Kidney capillary endothelial cell (primary cell): Measurements from ENCODE around the gene ZNF536.

Experiments
- DNase-seq: peaks from one replicate; pipeline ENCODE4 v3.0.0-alpha.2; 2018; ENCODE audit warnings: low spot score

The ZNF536 gene

DNA sequence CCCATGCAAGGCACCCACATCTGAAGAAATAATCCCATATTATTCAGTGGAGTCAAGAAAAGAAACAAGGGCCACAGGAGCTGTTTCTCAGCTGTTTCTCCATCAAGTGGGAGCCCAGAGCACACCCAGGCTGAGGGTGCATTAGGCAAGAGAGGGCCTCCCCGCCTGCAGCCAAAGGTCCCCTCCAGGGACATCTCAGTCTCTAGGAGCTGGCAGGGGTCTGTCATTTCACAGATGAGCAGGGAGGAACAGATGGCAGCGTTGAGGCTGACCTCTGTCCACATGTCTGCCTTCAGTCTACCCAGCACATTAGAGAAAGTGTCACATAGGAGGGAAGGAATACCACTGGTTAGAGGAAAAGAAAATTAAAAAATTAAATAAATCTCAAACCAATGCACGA is 157.7 kb downstream of the ZNF536 start:
- DNase-seq: no peak

DNA sequence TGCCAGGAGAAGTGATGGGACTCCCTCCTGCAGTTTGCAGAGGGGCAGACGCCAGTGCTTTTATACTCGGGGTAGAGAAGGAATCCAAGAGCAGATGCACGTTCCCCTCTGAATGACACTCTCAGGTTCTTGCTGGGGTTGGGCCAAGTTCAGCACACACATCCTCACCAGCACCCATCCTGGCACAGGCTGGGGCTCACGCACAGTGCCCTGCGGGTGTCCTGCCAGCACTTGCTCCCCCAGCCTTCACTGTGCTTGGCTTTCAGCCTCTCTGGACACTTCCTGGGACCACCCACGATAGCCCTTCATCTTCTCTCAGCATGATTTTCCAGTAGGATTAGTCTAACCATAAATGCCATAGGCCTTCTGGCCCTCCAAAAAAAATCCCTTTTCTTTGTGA is 158.6 kb downstream of the ZNF536 start:
- no peak for DNase-seq

DNA sequence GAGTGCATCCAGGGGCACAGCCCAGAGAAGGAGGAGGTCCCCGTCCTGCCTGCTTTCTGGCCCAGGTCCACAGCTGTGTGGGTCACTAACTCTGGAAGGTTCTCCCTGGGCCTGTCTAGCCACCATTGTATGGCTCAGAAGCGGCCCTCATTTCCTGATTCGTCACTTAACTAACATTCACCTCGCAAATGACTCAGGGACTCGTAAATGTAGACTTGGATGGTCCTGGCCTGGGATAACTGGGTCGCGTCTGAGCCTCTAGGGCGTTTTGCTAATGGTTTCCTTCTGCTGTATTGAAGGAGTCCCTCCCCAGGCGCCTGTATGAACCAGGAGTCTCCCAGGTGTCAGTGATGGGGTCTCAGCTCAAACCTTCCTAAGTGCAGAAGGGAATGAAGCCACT is 162.8 kb downstream of the ZNF536 start:
- no peak for DNase-seq

DNA sequence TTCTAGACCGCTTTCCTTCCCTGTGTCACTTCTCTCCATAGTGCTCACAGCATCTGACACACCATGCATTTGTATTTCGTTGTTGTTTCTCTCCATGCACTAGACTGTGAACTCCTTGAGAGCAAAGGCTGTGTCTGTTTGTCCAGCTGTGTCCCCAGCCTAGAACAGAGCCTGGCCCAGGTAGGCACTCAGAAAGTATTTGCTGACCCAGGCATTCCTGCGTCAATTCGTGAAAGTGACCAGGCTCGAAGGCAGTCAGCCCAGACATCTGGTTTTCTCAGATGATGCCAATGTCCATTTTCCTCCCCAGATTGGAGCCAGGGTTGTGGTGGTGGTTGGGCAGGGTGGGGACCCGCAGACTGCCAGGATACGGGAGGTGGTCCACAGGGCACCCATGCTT is 164.8 kb downstream of the ZNF536 start:
- no peak for DNase-seq

DNA sequence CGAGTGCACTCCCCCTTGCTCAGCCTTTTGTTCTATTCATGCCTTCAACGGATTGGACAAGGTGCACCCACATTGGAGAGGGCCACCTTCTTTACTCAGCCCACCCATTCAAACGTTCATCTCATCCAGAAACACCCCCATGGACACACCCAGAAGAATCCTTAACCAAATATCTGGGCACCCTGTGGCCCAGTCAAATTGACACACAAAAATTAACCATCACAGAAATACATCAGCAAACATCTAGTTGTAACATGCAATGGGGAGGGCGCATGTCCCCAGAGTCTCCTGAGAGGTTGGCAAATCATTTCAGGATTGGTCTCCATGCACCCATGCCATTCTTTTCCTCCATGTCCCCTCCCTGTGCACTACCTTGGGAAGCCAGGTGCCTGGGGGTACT is 167.1 kb downstream of the ZNF536 start:
- DNase-seq: no peak

DNA sequence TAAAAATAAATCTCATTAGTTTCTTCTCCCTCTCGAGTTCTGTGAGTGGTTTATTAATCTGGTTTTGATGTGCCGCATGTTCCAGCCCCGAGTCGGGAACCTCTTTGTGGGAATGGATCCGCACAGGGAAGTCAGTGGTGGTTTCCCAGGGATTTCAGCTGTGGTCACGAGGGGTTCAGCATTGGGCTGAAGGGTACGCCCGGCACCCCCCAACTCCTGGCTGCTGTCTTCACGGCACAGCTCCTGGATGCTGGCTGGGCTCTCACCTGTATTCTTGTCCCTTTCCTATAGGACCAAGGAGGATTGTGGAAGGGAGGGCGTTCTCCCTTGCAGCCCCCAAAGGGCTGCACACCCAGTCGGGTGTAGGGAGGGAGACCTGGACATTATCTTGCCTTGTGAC is 167.8 kb downstream of the ZNF536 start:
- DNase-seq: no peak

DNA sequence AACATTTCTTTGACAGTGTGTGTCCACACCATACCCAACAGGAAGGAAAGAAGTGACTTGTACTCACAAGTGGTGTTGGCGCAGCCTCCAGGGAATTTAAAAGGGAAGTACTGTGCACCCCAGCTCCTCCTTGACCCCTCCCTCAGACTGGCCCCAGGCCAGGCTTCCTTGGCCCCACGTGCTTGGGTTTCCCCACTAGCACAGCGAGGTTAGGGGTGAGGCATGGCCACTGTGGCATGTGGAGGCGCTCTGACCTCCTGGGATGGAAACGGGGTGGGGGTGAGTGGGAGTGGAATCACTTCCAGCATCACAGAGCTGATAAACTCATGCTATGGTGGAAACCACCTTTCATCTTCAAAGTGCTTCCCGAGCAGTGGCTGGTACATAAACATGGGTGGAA is 168.6 kb downstream of the ZNF536 start:
- DNase-seq: no peak

DNA sequence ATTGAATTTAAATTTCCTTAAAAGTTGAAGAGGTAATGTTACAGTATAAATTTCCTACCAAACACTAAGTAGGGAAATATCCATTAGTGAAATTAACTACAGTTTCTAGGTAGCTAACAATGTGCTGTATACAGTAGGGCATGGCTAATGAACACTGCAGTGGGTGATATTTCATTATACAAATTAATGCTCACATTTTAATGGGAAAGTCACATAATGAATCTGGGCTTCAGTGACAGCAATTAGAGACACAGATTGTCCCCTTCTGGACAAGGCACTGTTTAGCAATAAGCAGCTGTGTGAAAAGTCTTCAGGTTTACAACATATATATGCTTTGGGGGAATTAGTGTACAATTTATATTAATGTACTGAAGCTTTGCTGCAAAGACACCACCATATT is 169.4 kb downstream of the ZNF536 start:
- no peak for DNase-seq

DNA sequence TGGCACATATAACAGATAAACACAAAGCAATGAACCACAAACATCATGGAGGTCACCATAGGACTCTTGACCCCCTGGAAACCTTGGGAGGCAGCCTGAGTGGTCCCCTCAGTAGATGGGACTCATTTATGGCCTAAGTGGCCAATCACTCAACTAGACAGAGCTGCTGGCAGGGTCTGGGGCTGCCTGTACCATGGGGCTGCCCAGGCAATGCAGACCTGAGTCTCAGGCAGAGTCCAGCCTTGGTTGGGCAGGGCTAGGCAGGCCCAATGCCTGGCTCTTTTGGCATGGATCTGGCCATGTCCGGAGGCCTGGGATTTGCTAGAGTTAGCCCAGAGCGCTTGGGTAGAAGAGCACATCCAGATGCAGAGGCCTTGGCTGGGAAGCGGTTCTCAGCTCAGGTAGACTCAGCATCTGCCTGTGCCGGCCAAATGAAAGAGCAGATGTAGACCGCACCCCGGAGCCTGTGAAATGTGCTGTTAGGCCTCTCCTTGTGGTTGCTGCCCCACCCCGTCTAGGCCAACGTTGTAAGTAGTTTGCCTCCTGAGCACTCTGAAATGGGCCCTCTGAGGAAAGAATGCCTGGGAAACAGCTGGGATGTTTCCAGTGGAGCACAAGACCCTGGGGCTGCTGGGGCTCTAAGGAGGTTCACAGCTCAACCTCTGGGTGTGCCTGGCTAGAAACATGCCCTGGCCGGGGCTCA is 171.2 kb downstream of the ZNF536 start:
- no peak for DNase-seq

DNA sequence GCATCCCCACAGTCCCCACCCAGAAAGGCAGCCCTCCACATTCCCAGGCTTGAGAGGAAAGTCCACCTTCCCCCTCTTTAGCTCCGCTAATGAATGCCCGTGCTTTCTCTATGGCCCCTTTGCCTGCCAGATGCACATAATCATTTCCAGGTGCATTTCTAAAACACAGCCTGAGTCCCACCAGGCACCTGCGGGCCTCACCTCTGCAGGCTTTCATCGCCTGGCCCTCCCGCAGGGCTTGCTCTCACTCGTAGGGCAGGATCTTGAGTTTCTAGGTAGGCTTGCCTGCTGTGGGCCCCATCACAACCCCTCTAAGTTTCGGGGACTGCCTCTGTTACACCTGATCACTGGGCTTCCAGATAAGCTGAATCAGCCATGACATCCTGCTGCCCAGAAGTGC is 173.6 kb downstream of the ZNF536 start:
- no peak for DNase-seq

DNA sequence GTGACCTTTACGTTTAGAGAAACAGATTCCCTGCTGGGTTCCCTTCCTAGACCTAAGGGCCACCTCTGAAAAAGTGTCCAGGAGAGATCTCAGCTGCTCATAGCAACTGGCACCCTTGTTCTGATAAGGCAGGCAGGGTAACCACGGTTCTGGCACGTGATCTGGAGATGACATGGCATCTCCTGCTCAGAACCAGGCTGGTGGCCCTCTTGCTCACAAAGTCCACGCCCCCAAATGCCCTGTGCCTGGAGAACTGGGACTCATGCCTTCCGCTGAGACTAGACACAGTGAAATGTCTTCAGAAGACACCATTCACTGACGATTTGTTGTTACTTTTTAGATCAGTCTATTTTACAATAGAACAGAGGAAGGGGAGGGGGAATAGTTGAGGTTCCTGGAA is 174.1 kb downstream of the ZNF536 start:
- DNase-seq: no peak

DNA sequence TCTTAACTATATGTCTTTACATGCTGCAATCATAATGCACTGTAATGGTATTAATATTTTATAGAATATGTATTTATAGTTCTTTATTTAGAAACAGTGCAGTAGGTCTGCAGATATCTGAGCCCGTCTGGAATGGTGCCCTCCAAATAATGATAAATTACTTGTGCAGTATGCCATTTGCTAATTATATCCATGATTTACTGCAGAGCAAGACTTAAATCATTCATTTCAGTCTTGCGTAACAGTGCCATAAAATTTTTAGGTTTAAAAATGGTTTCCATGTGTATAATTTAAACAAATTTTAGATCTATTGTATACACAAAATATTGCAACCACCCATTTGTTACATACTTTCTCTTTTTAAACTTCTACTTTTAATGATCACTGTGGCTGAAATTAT is 175.1 kb downstream of the ZNF536 start:
- no peak for DNase-seq

DNA sequence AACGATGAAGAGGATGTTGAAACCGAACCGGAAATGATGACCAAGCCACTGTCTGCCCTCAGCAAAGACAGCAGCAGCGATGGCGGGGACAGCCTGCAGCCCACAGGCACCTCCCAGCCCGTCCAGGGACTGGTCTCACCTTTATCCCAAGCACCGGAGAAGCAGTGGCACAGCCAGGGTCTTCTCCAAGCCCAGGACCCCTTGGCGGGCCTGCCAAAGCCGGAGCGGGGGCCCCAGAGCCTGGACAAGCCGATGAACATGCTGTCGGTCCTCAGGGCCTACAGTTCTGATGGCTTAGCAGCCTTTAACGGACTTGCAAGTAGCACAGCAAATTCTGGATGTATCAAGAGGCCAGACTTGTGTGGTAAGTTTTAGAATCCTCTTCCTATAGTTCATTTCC is 177.0 kb downstream of the ZNF536 start:
- DNase-seq: no peak

DNA sequence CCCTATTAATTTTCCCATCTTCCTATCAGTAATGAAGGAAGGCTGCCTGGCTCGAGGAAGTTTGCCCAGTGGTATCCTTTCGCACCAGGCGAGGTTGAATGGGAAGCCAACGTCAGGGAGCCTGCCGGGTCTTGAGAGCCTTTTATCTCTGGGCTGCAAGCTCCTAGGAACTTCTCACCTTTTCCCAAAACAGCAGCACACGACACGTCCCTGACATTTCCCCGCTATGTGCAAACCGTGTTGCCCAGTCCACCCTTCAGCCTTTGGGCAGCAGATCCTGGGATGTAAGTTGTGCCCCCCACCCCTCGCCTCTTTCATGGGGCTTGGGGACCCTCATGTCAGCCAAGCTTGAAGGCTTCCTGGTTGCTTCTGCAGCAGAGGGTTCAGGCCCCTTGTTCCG is 179.1 kb downstream of the ZNF536 start:
- no peak for DNase-seq

DNA sequence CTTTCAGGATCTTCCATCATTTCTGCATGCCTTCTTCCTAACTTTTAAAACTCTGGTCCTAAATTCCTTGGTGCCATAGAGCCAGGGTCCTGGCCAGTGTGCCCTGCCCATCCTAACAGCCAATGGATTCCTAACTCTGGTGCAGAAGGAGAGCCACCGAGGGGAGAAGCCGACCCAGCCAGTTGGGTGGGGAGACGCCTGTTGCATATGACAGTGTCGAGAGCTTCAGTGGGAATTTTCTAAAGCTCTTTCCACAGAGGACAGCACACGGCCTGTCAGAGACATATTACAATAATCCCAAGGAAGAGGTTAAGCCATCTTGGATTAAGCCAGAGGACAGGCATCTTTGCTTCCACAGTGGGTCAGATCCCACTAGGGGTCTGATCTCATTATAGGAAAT is 180.4 kb downstream of the ZNF536 start:
- no peak for DNase-seq

DNA sequence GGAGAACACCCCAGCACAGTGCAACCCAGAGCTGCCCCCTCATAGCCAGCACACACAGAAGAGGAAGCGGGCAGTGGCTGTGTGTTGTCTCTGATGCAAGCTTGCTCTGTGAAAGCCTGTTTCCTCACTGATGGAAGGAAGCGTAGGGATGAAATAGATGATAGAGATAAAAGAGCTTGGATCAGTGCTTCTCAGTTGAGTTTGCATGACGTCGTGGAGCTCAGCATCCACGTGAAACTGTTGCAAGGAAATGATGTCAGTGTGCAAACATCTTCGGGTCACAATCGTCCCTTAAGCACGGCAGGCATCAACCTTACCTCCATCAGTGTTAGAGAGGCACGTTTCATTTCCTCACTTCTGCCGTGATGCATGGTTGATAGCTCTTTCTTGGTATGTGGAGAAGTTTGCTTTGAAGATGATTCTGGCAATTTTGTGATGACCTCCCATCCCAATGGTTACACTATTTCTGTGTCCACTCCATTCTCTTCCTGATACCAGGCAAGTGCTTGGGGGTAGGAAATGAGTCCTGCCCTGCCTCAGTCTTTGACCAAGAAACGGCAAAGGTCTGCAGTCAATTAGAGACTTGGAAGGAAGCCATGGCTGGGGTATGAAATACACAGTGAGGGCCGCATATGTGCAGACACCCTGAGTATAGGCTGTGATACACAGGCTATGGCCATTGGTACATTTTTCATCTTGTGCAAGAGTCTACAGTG is 183.0 kb downstream of the ZNF536 start:
- DNase-seq: no peak

DNA sequence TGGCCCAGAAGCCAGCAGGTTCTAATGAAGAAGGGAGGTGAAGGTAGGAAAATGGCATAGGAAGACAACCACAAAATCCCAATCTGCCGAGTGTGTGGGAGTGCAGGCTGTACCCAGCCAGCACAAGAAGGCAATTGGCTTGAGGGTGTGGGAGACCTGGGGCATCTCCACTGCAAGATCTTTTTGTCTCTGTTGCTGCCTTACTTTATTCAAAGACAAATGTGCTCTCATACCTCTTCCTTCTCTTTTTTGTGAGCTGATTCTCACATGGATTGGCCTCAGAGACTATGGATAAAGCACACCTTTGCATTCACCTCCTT is 183.6 kb downstream of the ZNF536 start:
- no peak for DNase-seq

DNA sequence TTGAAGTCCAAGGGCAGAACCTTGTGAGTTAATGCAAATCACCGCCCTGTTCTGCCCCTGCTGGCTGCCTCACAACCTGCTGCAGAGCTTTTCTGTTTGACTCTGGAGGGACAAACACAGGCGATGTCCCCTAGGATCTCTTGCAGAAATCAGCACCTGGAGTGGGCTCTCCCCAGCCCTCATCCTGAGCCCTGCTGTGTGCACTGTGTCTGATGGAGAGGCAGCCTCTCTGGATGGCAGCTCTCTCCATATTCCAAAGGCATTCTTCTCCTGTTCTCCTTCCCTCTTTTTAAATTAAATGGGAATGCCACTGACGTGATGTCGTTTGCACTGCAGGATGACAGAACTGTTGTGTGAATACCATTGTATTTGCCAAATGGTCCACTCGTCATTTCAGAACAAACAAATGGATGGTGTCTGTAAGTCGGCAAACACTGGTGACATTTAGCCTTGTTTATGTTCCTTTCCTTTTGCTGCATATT is 184.1 kb downstream of the ZNF536 start:
- no peak for DNase-seq

DNA sequence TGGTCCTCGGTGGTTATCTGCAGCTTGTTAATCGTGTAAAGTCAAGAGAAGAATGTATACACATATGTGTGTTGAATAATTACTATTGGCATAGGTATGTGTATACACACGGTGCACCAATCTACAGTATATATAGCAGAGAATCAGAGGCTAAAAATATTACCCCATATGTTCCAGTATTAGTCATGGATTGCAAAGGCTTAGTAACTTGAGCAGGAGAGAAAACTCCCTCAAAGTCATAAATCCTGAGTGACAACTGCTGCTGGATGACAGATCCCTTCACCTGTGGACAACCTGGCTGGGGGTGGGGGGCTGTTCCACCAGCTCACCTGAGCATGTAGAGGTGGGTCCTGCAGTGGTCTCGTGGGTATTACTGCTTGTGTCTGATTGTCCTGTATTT is 185.0 kb downstream of the ZNF536 start:
- no peak for DNase-seq

DNA sequence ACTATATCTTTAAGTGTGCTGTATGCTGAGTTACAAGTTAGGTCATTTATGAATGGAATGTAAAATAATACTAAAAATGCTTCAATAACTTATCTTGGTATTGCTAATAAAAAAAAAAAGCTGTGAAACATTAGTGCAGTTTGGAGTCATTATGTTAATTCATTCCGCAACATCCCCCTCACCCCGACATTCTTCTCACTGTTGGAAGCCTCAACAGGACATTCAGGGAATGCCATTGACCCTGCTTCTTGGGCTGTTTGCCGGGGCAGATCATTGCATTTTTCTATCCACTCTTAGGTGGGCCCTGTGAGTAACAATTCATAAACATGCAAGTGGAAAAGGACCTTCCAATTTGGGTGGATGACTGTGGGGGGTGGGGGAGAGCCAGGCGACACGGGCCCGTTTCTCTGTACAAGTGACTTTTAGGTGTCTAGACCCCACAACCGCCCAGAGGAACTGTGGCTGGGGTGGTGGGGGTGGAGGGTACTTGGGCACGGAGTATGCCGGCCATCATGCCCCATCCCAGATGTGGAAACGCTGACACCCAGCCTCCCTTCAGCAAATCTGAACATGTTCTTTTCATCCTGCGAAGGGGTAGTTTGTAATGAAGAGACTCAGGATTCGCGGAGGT is 185.9 kb downstream of the ZNF536 start:
- DNase-seq: no peak

DNA sequence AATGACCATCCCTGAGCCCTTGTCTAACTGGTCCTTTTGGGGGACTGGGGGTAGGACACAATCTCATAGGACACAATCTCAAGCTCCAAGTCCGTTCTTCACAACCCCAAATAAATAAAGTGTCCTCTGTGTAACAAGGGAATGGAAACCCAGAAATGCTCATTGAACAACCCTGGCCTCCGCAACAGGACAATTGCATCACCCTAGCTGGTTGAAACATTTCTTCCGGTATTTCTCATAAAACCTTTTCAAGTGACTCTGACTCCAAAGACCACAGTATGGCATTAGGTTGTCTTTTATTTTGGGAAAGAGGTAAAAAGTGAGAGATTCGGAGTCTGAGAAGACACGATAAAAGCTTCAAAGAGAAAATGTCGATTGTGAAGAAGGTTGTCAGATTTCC is 186.6 kb downstream of the ZNF536 start:
- no peak for DNase-seq

DNA sequence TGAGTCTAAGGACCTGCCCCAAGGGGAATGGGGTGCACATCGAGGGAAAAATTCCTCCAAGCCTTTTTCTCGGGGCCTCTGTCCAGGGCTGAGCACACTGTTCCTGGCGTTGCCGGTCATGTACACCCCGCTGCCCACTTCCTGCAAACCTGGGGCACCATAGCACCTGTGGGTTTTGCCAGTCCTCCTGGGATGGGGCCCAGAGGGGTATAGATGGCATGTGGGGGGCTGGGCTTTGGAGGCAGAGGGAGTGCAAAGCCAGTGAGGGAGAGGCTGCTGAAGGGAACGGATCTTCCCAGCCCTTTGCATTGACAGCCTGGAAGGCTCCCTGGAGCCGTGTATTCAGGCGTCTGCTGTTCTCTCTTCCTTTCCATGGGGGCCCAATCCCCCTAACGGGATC is 187.3 kb downstream of the ZNF536 start:
- DNase-seq: no peak

DNA sequence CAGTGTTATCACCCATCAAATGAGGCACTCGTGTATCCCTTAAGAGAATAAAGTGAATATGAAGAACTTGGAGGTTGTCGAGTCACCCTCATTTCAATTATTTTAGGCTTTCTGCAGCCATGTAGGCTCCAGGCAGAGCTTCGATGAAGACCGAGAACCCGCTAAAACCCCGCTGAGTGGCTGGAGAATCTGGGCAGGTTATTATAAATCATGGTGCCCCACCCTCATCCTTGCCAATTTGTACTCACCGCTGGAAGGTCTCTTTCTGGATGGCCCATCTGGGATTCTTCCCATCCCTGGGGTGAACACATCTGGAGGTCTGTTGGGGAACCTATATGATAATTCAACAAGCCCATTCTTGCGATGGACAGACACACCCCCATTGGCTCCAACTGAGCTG is 190.8 kb downstream of the ZNF536 start:
- DNase-seq: no peak

DNA sequence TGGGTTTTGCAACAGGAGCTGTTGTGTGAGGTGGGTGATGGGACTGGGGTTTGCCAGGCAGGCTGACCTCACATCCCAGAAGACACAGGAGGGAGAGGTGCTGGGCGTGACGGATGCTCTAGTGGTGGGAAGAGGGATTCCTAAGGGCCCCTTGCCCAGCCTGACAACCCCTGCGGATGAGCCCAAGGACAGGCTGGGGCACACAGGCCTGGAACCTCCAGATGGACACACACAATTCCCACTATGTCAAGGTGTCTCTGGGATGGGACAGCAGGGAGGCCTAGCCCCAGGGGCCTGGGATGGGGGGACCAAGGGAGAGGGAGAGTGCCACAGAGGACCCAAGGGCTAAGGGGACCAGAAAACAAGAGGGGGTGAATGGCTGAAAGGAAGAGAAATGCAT is 191.5 kb downstream of the ZNF536 start:
- no peak for DNase-seq
